Pancreas (tissue), 10 donors: ENCODE results near the gene PRTG. TPM values are rescaled to one million over a fixed set of nuclear protein-coding genes. Genes with fewer than 3 reads are reported as not detected.
"Not testable (repeated sequence)": the region's sequence is repeated elsewhere in the genome, so short reads cannot be mapped to it uniquely, and the experiment has no call there.

Source experiments
- ATAC-seq, 4 donors: fragments of 200-7000 bp; cut with Tn5 transposase; one replicate each; pipeline versions ENCODE4 v1.8.0 to v1.9.1; 2020; ENCODE audit warnings: mild to moderate bottlenecking in 4 of 4, moderate library complexity in 4 of 4
- DNase-seq, 6 donors: peaks; one replicate each; pipeline ENCODE4 v3.0.0-alpha.2; 2020
- FAIRE-seq: peaks from 2 replicates; lab custom pipeline; 2012; peaks lifted over from hg19 to GRCh38; lab: Jason Lieb, UNC
- H3K27ac ChIP-seq, 4 donors: fragments of 200-600 bp; sonication (generic); 1 replicate in 3 of 4; 2 replicates in 1 of 4; pipeline versions ENCODE4 v1.5.0 to v1.8.0; 2020
- H3K27me3 ChIP-seq, 4 donors: fragments of 200-600 bp; one replicate each; pipeline ENCODE4 v1.8.0; 2021
- H3K36me3 ChIP-seq, 3 donors: fragments of 200-600 bp; sonication (generic) in 1 of 3; one replicate each; pipeline versions ENCODE4 v1.5.0 to v1.8.0; 2020 to 2021
- H3K4me1 ChIP-seq, 3 donors: fragments of 200-600 bp; one replicate each; pipeline ENCODE4 v1.8.0; 2021
- H3K4me3 ChIP-seq, 4 donors: fragments of 200-600 bp; sonication (generic) in 2 of 4; one replicate each; pipeline versions ENCODE4 v1.5.0 to v1.8.0; 2020 to 2021
- H3K9me3 ChIP-seq, 4 donors: fragments of 200-600 bp; one replicate each; pipeline ENCODE4 v1.8.0; 2021
- WGBS, 2 donors: extraction: QIAGEN DNeasy Blood & Tissue Kit; methylation state at CpG; one replicate each; pipeline ENCODE4 v1.1.7; 2013; 5-methylcytosine and 5-hydroxymethylcytosine counted together
- intact Hi-C, 3 donors: fragments of 100-400 bp; cut with DNase I; formaldehyde crosslinking; loops; one replicate each; pipeline versions ENCODE4 v1.11.1 to v1.14.2; 2022
- polyA plus RNA-seq, 2 donors: library from polyadenylated mRNA; stranded (reverse); fragments of 200-250 nt; gene quantifications; one replicate each; pipeline ENCODE4 v1.2.3, GENCODE V29; 2013
- total RNA-seq, 6 donors: library from RNA; stranded (reverse); fragmentation: NEBNext Ultra II Directional in 4 of 6; extraction: Animal tissue kit (Norgen Biotek cat#: 25700) in 4 of 6; gene quantifications; one replicate each; pipeline versions ENCODE4 v1.2.1 to v1.2.4, GENCODE V29; 2021 to 2023
- TF ChIP-seq, protein P1 (sequence below), 4 donors: fragments of 200-600 bp; sonication (generic) in 3 of 4; IDR thresholded peaks; one replicate each; pipeline versions ENCODE4 v1.5.0 to v1.8.0; 2021; ENCODE audit warnings: antibody characterized with exemption in 4 of 4
- donor health status: healthy with polysubstance abuse.
- donor health status: DM: no; HTN: no; CAD: no; lungs with moderate emphysema.
- donor health status: DM: no; HTN: no; CAD: no.
- donor health status: control.
- donor health status: control.
- donor health status: Bipolar disorder and iron deficiency.
- donor health status: DM: yes; HTN: yes; CAD: no.
- donor health status: DM: no; HTN: no; CAD: no.
- donor health status: DM: no; HTN: no; CAD: no.
- donor health status: DM: yes; HTN: yes; CAD: no.

Gene PRTG
- total and polyA plus RNA-seq, 8 donors = 0.05 to 0.35 (median 0.22) TPM

DNA sequence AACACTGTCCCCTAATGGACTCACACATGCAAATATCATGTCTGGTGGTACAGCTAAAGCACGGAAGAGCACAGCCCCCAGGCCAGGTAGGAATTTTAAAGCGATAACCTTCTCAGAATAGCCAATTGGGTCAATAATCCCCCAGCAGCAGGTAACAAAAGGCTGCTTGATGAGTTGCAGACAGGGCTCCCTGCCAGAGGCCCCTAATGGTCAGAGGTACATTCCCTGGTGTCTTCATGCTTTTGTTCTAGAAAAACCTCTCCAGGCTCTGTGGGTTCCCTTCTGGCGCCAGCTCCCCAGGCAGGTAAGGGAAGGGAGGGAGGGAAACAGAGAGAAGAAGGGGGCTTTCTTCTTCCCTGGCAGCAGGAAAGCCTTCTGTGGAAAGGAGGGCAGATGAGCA lies 43.4 kb upstream of the PRTG start:
- no peaks in the 10 kb centered on the region for H3K9me3 ChIP-seq
- no peak overlapping the region for H3K4me3 ChIP-seq
- H3K4me1 ChIP-seq = no peaks in the 10 kb centered on the region
- ATAC-seq (no peak), DNase-seq (no peak), FAIRE-seq (no peak)
- intact Hi-C loops = no loop called here
- no peaks in the 10 kb centered on the region for H3K27me3 ChIP-seq
- WGBS, 2 donors = 53 to 57% methylated on average over 3 of the region's 3 CpGs
- TF ChIP-seq, protein P1, sequence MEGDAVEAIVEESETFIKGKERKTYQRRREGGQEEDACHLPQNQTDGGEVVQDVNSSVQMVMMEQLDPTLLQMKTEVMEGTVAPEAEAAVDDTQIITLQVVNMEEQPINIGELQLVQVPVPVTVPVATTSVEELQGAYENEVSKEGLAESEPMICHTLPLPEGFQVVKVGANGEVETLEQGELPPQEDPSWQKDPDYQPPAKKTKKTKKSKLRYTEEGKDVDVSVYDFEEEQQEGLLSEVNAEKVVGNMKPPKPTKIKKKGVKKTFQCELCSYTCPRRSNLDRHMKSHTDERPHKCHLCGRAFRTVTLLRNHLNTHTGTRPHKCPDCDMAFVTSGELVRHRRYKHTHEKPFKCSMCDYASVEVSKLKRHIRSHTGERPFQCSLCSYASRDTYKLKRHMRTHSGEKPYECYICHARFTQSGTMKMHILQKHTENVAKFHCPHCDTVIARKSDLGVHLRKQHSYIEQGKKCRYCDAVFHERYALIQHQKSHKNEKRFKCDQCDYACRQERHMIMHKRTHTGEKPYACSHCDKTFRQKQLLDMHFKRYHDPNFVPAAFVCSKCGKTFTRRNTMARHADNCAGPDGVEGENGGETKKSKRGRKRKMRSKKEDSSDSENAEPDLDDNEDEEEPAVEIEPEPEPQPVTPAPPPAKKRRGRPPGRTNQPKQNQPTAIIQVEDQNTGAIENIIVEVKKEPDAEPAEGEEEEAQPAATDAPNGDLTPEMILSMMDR (IDR thresholded peaks at IDR 0.05) = no peak
- H3K36me3 ChIP-seq = no peaks in the 10 kb centered on the region
- no peak overlapping the region for H3K27ac ChIP-seq

DNA sequence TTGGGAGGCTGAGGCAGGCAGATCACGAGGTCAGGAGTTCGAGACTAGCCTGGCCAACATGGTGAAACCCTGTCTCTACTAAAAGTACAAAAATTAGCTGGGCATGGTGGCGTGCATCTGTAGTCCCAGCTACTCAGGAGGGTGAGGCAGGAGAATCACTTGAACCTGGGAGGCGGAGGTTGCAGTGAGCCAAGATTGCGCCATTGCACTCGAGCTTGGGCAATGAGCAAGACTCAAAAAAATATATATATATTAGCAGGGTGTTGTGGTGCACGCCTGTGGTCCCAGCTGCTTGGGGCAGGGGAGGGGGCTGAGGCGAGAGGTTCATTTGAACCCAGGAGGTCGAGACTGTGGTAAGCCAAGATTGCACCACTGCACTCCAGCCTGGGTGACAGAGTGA lies 42.6 kb upstream of the PRTG start:
- H3K4me1 ChIP-seq, H3K9me3 ChIP-seq, DNase-seq, H3K27me3 ChIP-seq, H3K4me3 ChIP-seq, FAIRE-seq, H3K36me3 ChIP-seq, H3K27ac ChIP-seq, ATAC-seq, intact Hi-C loops: not testable (repeated sequence)
- WGBS, 2 donors = 70 to 77% methylated on average over 9 of the region's 9 CpGs

- Histone ChIP-seq H3K4me1 (no peaks in the 10 kb centered on the region), H3K27me3 (no peaks in the 10 kb centered on the region), H3K36me3 (no peaks in the 10 kb centered on the region), H3K4me3 (no peak overlapping the region), H3K9me3 (no peaks in the 10 kb centered on the region), H3K27ac (no peak overlapping the region)
- intact Hi-C loops = no loop called here
- FAIRE-seq (no peak), ATAC-seq (no peak), DNase-seq (no peak)
- TF ChIP-seq, protein P1 (IDR thresholded peaks at IDR 0.05) = no peak
These were observed 41.3 kb upstream of the PRTG start for GRCh38 chr15:55784286-55784685.

GRCh38 chr15:55782901-55783300 lies 39.9 kb upstream of the PRTG start:
- TF ChIP-seq, protein P1 (IDR thresholded peaks at IDR 0.05) = no peak
- DNase-seq (no peak), FAIRE-seq (no peak), ATAC-seq (no peak)
- no peaks in the 10 kb centered on the region for H3K4me1 ChIP-seq
- no peaks in the 10 kb centered on the region for H3K36me3 ChIP-seq
- no peak overlapping the region for H3K27ac ChIP-seq
- intact Hi-C loops = no loop called here
- no peaks in the 10 kb centered on the region for H3K27me3 ChIP-seq
- no peaks in the 10 kb centered on the region for H3K9me3 ChIP-seq
- no peak overlapping the region for H3K4me3 ChIP-seq
- 53 to 64% methylated on average over 3 of the region's 3 CpGs for WGBS, 2 donors

DNA sequence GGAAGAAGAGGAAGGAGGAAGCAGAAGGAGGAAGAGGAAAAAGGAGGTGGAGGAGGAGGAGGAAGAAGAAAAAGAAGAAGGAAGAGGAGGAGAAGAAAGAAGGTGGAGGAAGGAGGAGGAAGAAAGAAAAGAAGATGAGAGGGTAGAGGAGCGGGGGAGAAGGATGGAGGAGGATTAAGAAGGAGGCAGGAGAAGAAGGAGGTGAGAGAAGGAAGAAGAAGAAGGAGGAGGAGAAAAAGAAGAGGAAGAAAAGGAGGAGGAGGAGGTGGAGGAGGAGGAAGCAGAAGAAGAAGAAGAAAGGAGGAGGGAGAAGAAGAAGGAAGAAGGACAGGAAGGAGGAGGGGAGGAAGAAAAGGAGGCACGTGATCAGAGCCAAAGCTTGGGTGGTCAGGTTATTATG lies 37.3 kb upstream of the PRTG start:
- H3K27me3 ChIP-seq = no peaks in the 10 kb centered on the region
- TF ChIP-seq, protein P1 (IDR thresholded peaks at IDR 0.05) = no peak
- H3K27ac ChIP-seq = no peak overlapping the region
- WGBS, 2 donors = 67 to 68% methylated on average over 2 of the region's 2 CpGs
- H3K4me3 ChIP-seq = no peak overlapping the region
- no peaks in the 10 kb centered on the region for H3K4me1 ChIP-seq
- H3K36me3 ChIP-seq = no peaks in the 10 kb centered on the region
- H3K9me3 ChIP-seq = no peaks in the 10 kb centered on the region
- FAIRE-seq (no peak), DNase-seq (no peak), ATAC-seq (no peak)
- intact Hi-C loops = no loop called here

- no peaks in the 10 kb centered on the region for H3K36me3 ChIP-seq
- H3K4me1 ChIP-seq = no peaks in the 10 kb centered on the region
- ATAC-seq (no peak), DNase-seq (no peak), FAIRE-seq (no peak)
- 54 to 64% methylated on average over 3 of the region's 3 CpGs for WGBS, 2 donors
- no peak overlapping the region for H3K27ac ChIP-seq
- H3K4me3 ChIP-seq = no peak overlapping the region
- intact Hi-C loops = no loop called here
- TF ChIP-seq, protein P1 (IDR thresholded peaks at IDR 0.05) = no peak
- no peaks in the 10 kb centered on the region for H3K9me3 ChIP-seq
- no peaks in the 10 kb centered on the region for H3K27me3 ChIP-seq
These were observed 36.0 kb upstream of the PRTG start for GRCh38 chr15:55778932-55779331.
